AG04450 (cell line): ENCODE measurements around the gene ERP27. TPM values are rescaled to one million over a fixed set of nuclear protein-coding genes. Genes with fewer than 3 reads are reported as not detected.

Experiments
- CTCF ChIA-PET: fragments of 300-600, 350-600 bp; formaldehyde crosslinking; extraction: SDS; loops from one replicate; lab custom pipeline; 2022; ENCODE audit warnings: antibody characterized with exemption, inconsistent platforms; lab: Charles Lee
- POLR2A ChIA-PET: fragments of 350-600 bp; formaldehyde crosslinking; extraction: SDS; loops from one replicate; lab custom pipeline; 2021; ENCODE audit warnings: antibody characterized with exemption, inconsistent platforms; lab: Yijun Ruan, JAX
- DNase-seq: peaks from one replicate; pipeline ENCODE4 v3.0.0-alpha.2; 2011; ENCODE audit warnings: low read depth, low spot score
- H3K27ac ChIP-seq: one replicate; pipeline ENCODE4 v1.5.1; 2012; ENCODE audit warnings: low read depth, low read length, control low read depth
- H3K27me3 ChIP-seq: one replicate; pipeline ENCODE4 v1.6.0; 2012; ENCODE audit warnings: low read length; ENCODE audit not compliant: control insufficient read depth, insufficient read depth
- H3K4me3 ChIP-seq: 2 replicates; pipeline ENCODE4 v1.5.1; 2011; ENCODE audit warnings: mild to moderate bottlenecking, low read depth, low read length, control low read depth
- H3K9me3 ChIP-seq: 2 replicates; pipeline ENCODE4 v1.5.1; 2012; ENCODE audit warnings: low read length; ENCODE audit not compliant: control insufficient read depth, insufficient read depth
- polyA plus RNA-seq: library from polyadenylated mRNA; depleted of rRNA; stranded (reverse); fragments of >200 nt; gene quantifications from 2 replicates; pipeline ENCODE4 v1.2.3, GENCODE V29; 2011
- TF ChIP-seq, protein P1 (sequence below): IDR thresholded peaks from 2 replicates; pipeline ENCODE4 v1.5.1; 2011; ENCODE audit warnings: low read depth, low read length, control low read depth, inconsistent platforms

Gene ERP27
- polyA plus RNA-seq, 1 experiment: not detected

DNA sequence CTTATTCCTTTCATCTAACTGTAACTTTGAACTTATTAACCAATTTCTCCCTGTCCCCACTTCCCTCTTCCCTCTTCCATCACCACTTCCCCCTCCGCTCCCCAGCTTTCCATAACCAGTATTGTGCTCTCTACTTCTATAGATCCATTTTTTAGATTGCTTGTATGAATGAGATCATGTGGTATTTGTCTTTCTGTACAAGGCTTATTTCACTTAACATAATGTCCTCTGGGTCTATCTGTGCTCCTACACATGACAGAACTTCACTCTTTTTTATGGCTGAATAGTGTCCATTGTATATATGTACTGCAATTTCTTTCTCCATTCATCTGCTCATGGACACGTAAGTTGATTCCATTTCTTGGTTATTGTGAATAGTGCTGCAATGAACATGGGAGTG lies 14.4 kb downstream of the ERP27 start:
- Histone ChIP-seq H3K27me3 (no peaks in the 10 kb centered on the region), H3K27ac (no peak overlapping the region), H3K9me3 (no peaks in the 10 kb centered on the region), H3K4me3 (no peak overlapping the region)
- ChIA-PET POLR2A (no interaction called here), CTCF (no interaction called here)
- TF ChIP-seq, protein P1, sequence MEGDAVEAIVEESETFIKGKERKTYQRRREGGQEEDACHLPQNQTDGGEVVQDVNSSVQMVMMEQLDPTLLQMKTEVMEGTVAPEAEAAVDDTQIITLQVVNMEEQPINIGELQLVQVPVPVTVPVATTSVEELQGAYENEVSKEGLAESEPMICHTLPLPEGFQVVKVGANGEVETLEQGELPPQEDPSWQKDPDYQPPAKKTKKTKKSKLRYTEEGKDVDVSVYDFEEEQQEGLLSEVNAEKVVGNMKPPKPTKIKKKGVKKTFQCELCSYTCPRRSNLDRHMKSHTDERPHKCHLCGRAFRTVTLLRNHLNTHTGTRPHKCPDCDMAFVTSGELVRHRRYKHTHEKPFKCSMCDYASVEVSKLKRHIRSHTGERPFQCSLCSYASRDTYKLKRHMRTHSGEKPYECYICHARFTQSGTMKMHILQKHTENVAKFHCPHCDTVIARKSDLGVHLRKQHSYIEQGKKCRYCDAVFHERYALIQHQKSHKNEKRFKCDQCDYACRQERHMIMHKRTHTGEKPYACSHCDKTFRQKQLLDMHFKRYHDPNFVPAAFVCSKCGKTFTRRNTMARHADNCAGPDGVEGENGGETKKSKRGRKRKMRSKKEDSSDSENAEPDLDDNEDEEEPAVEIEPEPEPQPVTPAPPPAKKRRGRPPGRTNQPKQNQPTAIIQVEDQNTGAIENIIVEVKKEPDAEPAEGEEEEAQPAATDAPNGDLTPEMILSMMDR: no peak
- no peak for DNase-seq

DNA sequence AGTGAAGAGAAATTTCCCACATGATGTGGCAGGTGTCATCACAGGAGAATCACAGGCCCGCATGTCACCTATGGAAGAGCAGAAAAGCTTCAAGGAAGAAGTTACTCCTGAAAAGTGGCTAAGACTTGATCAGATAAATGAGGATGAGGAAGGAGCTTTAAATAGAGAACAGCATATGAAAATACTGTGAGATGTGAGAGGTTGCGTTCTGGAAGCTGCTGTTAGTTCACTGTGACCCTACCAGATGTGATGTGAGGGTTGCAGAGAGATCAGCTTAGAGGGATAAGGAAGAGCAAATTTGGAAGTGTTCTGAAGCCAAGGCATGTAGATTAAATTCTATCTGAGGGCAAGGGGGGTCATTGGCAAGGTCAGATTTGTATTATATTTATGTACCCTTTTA lies 17.1 kb downstream of the ERP27 start:
- Histone ChIP-seq H3K4me3 (no peak overlapping the region), H3K27ac (no peak overlapping the region), H3K9me3 (no peaks in the 10 kb centered on the region), H3K27me3 (no peaks in the 10 kb centered on the region)
- DNase-seq: no peak
- TF ChIP-seq, protein P1: no peak
- CTCF ChIA-PET: no interaction called here
- POLR2A ChIA-PET: no interaction called here

DNA sequence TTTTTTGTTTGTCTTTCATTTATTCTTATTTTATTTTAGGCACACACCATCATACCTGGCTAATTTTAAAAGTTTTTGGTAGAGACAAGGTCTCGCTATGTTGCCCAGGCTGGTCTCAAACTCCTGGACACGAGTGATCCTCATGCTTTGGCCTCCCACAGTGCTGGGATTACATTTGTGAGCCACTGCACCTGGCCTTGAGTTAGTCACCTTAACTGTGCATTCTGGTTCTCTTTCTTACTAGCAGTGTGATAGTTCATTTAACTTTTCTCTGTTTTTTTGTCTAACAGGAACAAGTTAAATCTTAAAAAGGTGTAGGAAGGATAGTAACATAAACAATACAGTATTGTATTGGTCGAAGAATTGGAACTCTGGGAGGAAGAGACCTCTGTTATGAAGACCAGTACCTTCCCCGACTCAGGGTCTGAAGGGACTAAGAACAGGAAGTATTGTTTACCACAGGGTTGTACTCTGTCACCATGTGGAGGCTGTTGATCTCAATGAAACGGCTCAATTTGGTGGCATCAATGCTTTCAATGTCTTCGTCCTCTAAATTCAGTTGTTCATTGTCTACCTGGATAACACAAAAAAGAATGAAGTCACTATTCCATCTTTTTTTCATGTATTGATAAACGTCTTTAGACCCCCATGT lies 17.7 kb downstream of the ERP27 start:
- TF ChIP-seq, protein P1: no peak
- Histone ChIP-seq H3K4me3 (no peak overlapping the region), H3K9me3 (no peaks in the 10 kb centered on the region), H3K27ac (no peak overlapping the region), H3K27me3 (no peaks in the 10 kb centered on the region)
- no peak for DNase-seq
- ChIA-PET CTCF (no interaction called here), POLR2A (no interaction called here)

DNA sequence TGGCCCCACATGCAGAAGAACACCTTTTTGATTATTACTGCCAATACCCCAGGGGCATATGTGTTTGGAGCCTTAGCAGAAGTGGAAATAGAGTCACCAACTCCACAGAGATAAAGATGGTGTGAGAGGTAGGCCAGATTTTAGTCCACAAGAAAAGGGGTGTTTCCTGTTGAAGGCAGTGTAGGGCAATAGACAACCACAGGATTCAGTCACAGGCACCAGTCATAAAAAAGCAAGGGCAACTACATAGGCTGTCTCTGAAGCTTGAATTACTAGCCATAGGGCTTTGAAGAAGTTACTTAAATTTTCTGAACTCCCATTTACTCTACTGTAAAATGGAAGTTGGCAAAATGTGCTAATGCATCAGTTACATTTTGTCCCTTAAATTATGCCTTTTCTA lies 18.9 kb downstream of the ERP27 start:
- ChIA-PET POLR2A (no interaction called here), CTCF (no interaction called here)
- no peak overlapping the region for H3K27ac ChIP-seq

DNA sequence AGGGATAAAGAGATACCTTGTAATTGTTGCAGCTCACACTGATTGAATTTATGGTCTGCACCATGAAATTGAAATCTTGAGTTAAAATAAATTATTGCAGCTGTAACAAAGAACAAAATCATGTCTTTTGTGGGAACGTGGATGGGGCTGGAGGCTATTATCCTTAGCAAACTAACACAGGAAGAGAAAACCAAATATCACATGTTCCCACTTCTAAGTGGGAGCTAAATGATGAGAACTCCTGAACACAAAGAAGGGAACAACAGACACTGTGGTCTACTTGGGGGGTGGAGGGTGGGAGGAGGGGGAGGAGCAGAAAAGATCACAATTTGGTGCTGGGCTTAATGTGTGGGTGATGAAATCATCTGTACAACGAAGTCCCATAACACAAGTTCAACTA lies 22.6 kb downstream of the ERP27 start:
- TF ChIP-seq, protein P1: no peak
- ChIA-PET CTCF (interaction anchor here (0.6 kb wide), 1 partner anchor 86 kb away, joined by 3 read pairs; no protein-coding TSS in a partner anchor), POLR2A (no interaction called here)
- Histone ChIP-seq H3K27me3 (no peaks in the 10 kb centered on the region), H3K4me3 (no peak overlapping the region), H3K9me3 (no peaks in the 10 kb centered on the region), H3K27ac (no peak overlapping the region)
- DNase-seq: no peak

More for the DNA sequence above, 18.9 kb downstream of the ERP27 start:
- no peak for DNase-seq
- Histone ChIP-seq H3K27me3 (no peaks in the 10 kb centered on the region), H3K4me3 (no peak overlapping the region), H3K9me3 (no peaks in the 10 kb centered on the region)
- TF ChIP-seq, protein P1: no peak
